Urinary bladder (tissue), 4 donors: ENCODE measurements around the gene CORIN. TPM values are rescaled to one million over a fixed set of nuclear protein-coding genes. Genes with fewer than 3 reads are reported as not detected.
"Not testable (repeated sequence)": the region's sequence is repeated elsewhere in the genome, so short reads cannot be mapped to it uniquely, and the experiment has no call there.

ENCODE experiments used
- DNase-seq: peaks from one replicate; pipeline ENCODE4 v3.0.0-alpha.2; 2015; ENCODE audit errors: extremely low spot score
- H3K27ac ChIP-seq: one replicate; pipeline ENCODE4 v1.5.1; 2013; ENCODE audit warnings: low read depth, mild to moderate bottlenecking, moderate library complexity
- H3K36me3 ChIP-seq: one replicate; pipeline ENCODE4 v1.6.1; 2013; ENCODE audit warnings: mild to moderate bottlenecking, moderate library complexity; ENCODE audit not compliant: insufficient read depth
- H3K4me1 ChIP-seq: one replicate; pipeline ENCODE4 v1.6.1; 2013; ENCODE audit warnings: mild to moderate bottlenecking, moderate library complexity; ENCODE audit not compliant: insufficient read depth
- H3K4me3 ChIP-seq: one replicate; pipeline ENCODE4 v1.5.1; 2013; ENCODE audit warnings: low read depth, low read length
- WGBS: extraction: QIAGEN DNeasy Blood & Tissue Kit; methylation state at CpG from one replicate; pipeline ENCODE4 v1.1.7; 2013; 5-methylcytosine and 5-hydroxymethylcytosine counted together
- polyA plus RNA-seq: library from polyadenylated mRNA; stranded (reverse); fragments of 200-250 nt; gene quantifications from one replicate; pipeline ENCODE4 v1.2.3, GENCODE V29; 2013
- total RNA-seq: library from RNA; depleted of rRNA; stranded (reverse); fragments of >200 nt; gene quantifications from one replicate; pipeline ENCODE4 v1.2.3, GENCODE V29; 2014
- donor health status: healthy with polysubstance abuse.
- donor health status: healthy.

CORIN gene
- total and polyA plus RNA-seq, 2 donors, result 8.6 to 20.9 TPM

- DNase-seq, result no peak
- Histone ChIP-seq H3K27ac (no peak overlapping the region), H3K4me3 (no peak overlapping the region), H3K36me3 (no peaks in the 10 kb centered on the region), H3K4me1 (no peaks in the 10 kb centered on the region)
- WGBS, result 90% methylated on average over 2 of the region's 2 CpGs
Measured at GRCh38 chr4:47718696-47719095, 119.2 kb downstream of the CORIN start.

GRCh38 chr4:47717188-47717587, 120.7 kb downstream of the CORIN start:
- H3K4me1 ChIP-seq, result no peaks in the 10 kb centered on the region
- no peak overlapping the region for H3K27ac ChIP-seq
- 50% methylated on average over 5 of the region's 5 CpGs for WGBS
- H3K36me3 ChIP-seq, result no peaks in the 10 kb centered on the region
- H3K4me3 ChIP-seq, result no peak overlapping the region
- DNase-seq, result no peak

GRCh38 chr4:47715716-47716416, 122.0 kb downstream of the CORIN start:
- Histone ChIP-seq H3K36me3 (no peaks in the 10 kb centered on the region), H3K4me3 (no peak overlapping the region), H3K4me1 (no peaks in the 10 kb centered on the region), H3K27ac (no peak overlapping the region)
- DNase-seq, result no peak
- WGBS, result 62% methylated on average over 3 of the region's 3 CpGs

GRCh38 chr4:47714269-47714668, 123.6 kb downstream of the CORIN start:
- 78% methylated on average over 2 of the region's 2 CpGs for WGBS
- DNase-seq, result no peak
- H3K4me1 ChIP-seq, result no peaks in the 10 kb centered on the region
- no peaks in the 10 kb centered on the region for H3K36me3 ChIP-seq
- H3K27ac ChIP-seq, result no peak overlapping the region
- no peak overlapping the region for H3K4me3 ChIP-seq

GRCh38 chr4:47713129-47713834, 124.6 kb downstream of the CORIN start:
- WGBS, result 50% methylated on average over 6 of the region's 6 CpGs
- H3K4me1 ChIP-seq, result no peaks in the 10 kb centered on the region
- no peak for DNase-seq

GRCh38 chr4:47711646-47712045, 126.2 kb downstream of the CORIN start:
- Histone ChIP-seq H3K36me3 (no peaks in the 10 kb centered on the region), H3K4me3 (no peak overlapping the region), H3K27ac (no peak overlapping the region), H3K4me1 (no peaks in the 10 kb centered on the region)
- WGBS, result 69% methylated on average over 3 of the region's 3 CpGs
- DNase-seq, result no peak

More at GRCh38 chr4:47713129-47713834, 124.6 kb downstream of the CORIN start:
- Histone ChIP-seq H3K27ac (no peak overlapping the region), H3K36me3 (no peaks in the 10 kb centered on the region), H3K4me3 (no peak overlapping the region)

GRCh38 chr4:47711183-47711582, 126.7 kb downstream of the CORIN start:
- Histone ChIP-seq H3K4me1 (no peaks in the 10 kb centered on the region), H3K27ac (no peak overlapping the region), H3K4me3 (no peak overlapping the region), H3K36me3 (no peaks in the 10 kb centered on the region)
- 88% methylated on average over 4 of the region's 4 CpGs for WGBS
- DNase-seq, result no peak

- H3K36me3 ChIP-seq, H3K4me3 ChIP-seq, DNase-seq, H3K27ac ChIP-seq, H3K4me1 ChIP-seq: not testable (repeated sequence)
- WGBS, result 98% methylated on average over 18 of the region's 18 CpGs
Measured at GRCh38 chr4:47706352-47706751, 131.5 kb downstream of the CORIN start.

- no peaks in the 10 kb centered on the region for H3K4me1 ChIP-seq
- H3K36me3 ChIP-seq, result no peaks in the 10 kb centered on the region
- DNase-seq, result no peak
- WGBS, result 49% methylated on average over 7 of the region's 7 CpGs
- no peak overlapping the region for H3K27ac ChIP-seq
- no peak overlapping the region for H3K4me3 ChIP-seq
Measured at GRCh38 chr4:47705326-47705981, 132.4 kb downstream of the CORIN start.

GRCh38 chr4:47704693-47705325, 133.1 kb downstream of the CORIN start:
- 48% methylated on average over 11 of the region's 11 CpGs for WGBS
- no peak for DNase-seq
- Histone ChIP-seq H3K4me3 (no peak overlapping the region), H3K36me3 (no peaks in the 10 kb centered on the region), H3K4me1 (no peaks in the 10 kb centered on the region), H3K27ac (no peak overlapping the region)

GRCh38 chr4:47703956-47704355, 133.9 kb downstream of the CORIN start:
- Histone ChIP-seq H3K4me1 (no peaks in the 10 kb centered on the region), H3K27ac (no peak overlapping the region), H3K36me3 (no peaks in the 10 kb centered on the region), H3K4me3 (no peak overlapping the region)
- WGBS, result 60% methylated on average over 7 of the region's 7 CpGs
- DNase-seq, result no peak

GRCh38 chr4:47703008-47703407, 134.9 kb downstream of the CORIN start:
- Histone ChIP-seq H3K4me1 (no peaks in the 10 kb centered on the region), H3K27ac (no peak overlapping the region), H3K36me3 (no peaks in the 10 kb centered on the region), H3K4me3 (no peak overlapping the region)
- no peak for DNase-seq
- 77% methylated on average over 5 of the region's 5 CpGs for WGBS

- Histone ChIP-seq H3K4me1 (no peaks in the 10 kb centered on the region), H3K36me3 (no peaks in the 10 kb centered on the region), H3K27ac (no peak overlapping the region), H3K4me3 (no peak overlapping the region)
- DNase-seq, result no peak
Measured at GRCh38 chr4:47701286-47701685, 136.6 kb downstream of the CORIN start.
